Cardiac septum (tissue), 1 donor: ENCODE data around the gene MTHFD1L. TPM values are rescaled to one million over a fixed set of nuclear protein-coding genes. Genes with fewer than 3 reads are reported as not detected.

Experiments used
- DNase-seq: peaks from one replicate; pipeline ENCODE4 v3.0.0-alpha.2; 2020; ENCODE audit warnings: low spot score
- intact Hi-C: fragments of 100-400 bp; cut with DNase I; formaldehyde crosslinking; loops from one replicate; pipeline ENCODE4 v1.14.0; 2022
- total RNA-seq: library from RNA; stranded (reverse); fragmentation: NEBNext Ultra II Directional; extraction: Animal tissue kit (Norgen Biotek cat#: 25700); gene quantifications from one replicate; pipeline ENCODE4 v1.2.1, GENCODE V29; 2021
- donor health status: DM: no; HTN: no; CAD: no.

The MTHFD1L gene
- total RNA-seq, 1 donor from 2014 or later, result 5.3 TPM

DNA sequence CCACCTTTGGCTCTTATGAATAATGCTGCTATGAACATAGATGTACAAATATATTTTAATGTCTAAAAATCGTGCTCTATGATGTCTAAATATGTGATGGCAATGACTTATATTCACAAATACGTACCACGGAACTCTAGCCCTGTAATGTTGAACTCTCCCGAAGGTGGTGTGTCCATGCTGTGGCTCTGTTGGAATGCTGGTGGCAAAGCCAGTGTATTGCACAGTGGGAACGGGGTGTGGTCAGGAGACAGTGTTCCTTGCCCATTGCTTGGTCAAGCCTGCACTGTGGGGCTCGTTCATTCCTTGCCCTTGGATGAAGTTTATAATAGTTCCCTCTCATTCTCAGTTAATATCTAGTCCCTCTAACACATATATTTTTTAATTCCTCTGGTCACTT is 109.6 kb downstream of the MTHFD1L start:
- DNase-seq, result no peak
- intact Hi-C loops, result no loop called here

DNA sequence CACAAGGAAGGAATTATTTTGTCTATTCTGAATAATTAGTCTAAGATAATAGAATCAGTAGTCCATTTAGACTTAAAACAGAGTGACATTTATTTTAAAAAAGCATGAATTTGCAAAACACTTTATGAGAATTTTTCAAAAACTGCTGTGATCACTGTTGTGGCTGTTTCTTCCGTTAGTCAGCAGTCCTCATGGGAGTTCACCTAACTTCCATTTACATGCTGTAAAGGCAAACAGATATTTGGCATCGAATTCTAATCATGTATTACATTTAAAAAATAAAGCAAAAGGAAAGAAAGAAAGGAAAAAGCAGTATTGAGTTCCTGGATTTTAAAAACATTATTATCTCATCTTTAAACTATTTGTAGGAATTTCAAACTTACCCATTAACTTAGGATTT is 111.8 kb downstream of the MTHFD1L start:
- intact Hi-C loops, result no loop called here

GRCh38 chr6:150978624-150979023 is 113.1 kb downstream of the MTHFD1L start:
- DNase-seq, result no peak
- intact Hi-C loops, result no loop called here

More for the DNA sequence above, 111.8 kb downstream of the MTHFD1L start:
- DNase-seq, result no peak

DNA sequence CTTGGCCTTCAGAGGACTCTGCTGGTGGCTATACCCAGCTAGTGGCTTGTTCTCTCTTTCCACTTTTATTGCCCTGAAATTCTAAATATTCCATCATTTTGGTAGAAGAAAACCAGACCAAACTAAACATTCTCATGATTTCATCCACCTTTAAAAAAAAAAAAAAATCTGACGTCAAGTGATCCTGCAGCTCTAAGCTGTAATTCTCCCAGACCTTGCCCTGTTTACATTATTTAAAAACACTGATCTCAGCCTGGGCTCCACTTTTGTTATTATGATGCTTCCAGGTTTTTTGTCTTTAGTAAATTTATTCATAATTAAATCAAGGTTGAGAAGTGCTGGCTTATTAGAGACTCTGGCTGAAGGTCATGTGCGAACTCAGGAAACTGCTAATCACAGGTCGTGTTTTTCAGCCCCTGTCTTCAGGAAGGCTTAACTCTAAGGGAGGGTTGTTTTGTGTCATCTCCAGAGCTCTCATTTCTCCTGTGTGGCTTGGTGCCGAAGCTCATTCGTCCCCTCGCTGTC is 114.4 kb downstream of the MTHFD1L start:
- intact Hi-C loops, result no loop called here
- DNase-seq, result no peak

GRCh38 chr6:150981095-150981494 is 115.6 kb downstream of the MTHFD1L start:
- no peak for DNase-seq

DNA sequence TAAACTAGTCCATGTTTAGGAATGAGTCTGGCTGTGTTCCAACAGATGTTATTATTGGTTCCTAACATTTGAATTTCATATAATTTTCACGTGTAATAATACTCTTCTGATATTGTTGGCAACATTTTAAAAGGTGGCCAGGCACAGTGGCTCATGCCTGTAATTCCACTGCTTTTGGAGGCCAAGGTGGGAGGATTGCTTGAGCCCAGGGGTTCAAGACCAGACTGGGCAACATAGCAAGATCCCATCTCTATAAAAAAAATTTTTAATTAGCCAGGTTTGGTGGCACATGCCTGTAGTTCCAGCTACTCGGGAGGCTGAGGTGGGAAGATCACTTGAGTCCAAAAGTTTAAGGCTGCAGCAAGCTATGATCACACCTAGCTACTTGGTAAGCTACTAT is 116.2 kb downstream of the MTHFD1L start:
- intact Hi-C loops, result no loop called here
- no peak for DNase-seq

More at GRCh38 chr6:150981095-150981494, 115.6 kb downstream of the MTHFD1L start:
- intact Hi-C loops, result no loop called here

DNA sequence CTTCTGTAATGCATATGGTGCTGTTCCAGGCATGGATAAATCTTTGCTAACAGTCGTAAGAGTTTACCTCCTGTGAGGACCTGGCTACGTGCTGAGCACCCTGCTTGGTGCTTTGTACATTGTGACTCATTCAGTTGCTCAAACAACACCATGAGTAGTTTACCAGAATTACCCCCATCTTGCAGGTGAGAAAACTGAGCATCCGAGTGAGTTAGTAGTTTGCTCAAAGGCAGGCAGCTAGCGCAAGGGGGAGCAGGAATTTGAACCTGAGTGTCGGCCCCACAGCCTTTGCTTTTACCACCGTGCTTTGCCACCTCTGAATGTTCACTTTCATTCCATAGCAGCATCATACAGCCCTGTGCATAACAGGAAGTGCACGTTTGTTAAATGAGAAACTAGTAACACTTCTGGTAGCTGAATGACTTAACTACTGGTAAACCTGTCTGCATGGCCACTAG is 121.9 kb downstream of the MTHFD1L start:
- intact Hi-C loops, result no loop called here
- no peak for DNase-seq

GRCh38 chr6:150987855-150988464 is 122.5 kb downstream of the MTHFD1L start:
- intact Hi-C loops, result no loop called here
- no peak for DNase-seq

GRCh38 chr6:150991487-150991886 is 126.0 kb downstream of the MTHFD1L start:
- intact Hi-C loops, result no loop called here
- no peak for DNase-seq

GRCh38 chr6:150992262-150992661 is 126.8 kb downstream of the MTHFD1L start:
- intact Hi-C loops, result no loop called here
- DNase-seq, result no peak

DNA sequence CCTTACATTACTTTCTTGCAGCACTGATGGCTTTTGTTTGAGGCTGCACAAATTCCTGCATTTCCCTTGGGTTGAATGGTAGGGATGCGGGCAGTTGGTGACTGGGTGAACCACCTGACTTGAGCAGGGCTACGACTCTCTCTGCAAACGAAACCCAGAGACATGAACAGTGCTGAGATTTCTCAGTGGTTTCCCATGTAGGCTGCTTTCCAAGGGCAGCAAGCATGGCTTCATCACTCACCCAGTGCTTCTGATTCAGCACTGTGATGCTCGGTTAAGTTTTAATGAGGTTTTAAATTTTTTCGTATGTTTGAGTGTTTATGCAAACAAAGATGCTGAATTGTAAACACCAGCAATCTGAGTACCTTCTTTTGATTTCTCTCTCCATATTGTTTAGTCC is 127.2 kb downstream of the MTHFD1L start:
- DNase-seq, result no peak
- intact Hi-C loops, result no loop called here

GRCh38 chr6:150993253-150993652 is 127.8 kb downstream of the MTHFD1L start:
- intact Hi-C loops, result no loop called here
- no peak for DNase-seq

DNA sequence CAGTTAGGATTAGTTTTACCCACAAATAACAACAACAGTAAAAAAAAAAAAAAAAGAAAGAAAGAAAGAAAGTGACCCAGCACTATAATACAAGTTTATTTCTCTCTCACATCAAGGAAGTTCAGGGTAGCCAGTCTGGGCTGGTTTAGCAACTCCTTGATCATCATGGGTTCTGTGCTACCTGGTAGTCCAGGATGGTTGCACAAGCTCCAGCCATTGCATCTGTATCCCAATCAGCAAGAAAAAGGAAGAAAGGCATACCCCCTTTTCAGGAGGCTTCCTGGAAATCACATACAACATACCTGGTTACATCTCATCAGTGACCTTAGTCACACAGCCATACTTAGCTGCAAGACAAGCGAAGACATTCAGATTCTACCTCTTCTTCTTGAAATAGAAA is 128.5 kb downstream of the MTHFD1L start:
- intact Hi-C loops, result no loop called here
- DNase-seq, result no peak

DNA sequence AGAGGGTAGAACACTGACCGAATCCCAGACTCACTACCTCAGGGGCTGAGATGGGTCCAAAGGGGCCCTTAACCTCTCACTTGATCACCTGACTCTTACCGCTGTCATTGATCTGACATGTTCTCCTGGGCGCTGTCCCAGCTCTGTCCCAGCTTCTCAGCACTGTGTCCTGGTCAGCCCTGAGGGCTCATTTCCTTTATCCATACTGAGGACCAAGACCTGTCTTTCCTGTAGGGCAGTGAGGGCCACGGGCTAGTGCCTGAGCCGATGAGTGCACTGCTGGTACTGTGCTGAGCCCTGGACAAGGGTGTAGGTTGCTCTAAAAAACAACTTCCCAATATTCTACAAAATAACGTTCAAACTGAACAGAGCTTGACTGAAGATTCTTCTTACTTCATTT is 131.5 kb downstream of the MTHFD1L start:
- intact Hi-C loops, result no loop called here
- DNase-seq, result no peak

- intact Hi-C loops, result no loop called here
- no peak for DNase-seq
Measured at GRCh38 chr6:150999107-150999506, 133.6 kb downstream of the MTHFD1L start.

DNA sequence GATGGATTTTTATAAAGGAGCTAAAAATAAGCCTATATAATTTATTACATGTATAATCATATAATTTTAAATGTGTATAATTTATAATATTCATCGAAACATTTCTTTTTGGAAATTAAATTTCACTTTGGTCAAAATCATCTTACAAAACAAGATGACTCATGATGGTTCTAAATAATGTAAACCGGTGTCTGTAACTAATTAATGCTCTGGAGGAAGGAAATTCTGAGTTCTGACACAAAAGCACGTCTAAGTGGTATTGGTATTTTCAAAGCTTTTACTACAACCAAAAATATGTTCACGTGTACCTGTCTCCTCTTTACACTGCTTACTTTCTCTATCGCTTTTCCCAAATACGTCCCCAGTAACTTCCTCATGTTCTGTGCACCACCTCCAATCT is 134.1 kb downstream of the MTHFD1L start:
- no peak for DNase-seq
- intact Hi-C loops, result no loop called here

- DNase-seq, result no peak
- intact Hi-C loops, result no loop called here
Measured at GRCh38 chr6:151001387-151002056, 136.0 kb downstream of the MTHFD1L start.

DNA sequence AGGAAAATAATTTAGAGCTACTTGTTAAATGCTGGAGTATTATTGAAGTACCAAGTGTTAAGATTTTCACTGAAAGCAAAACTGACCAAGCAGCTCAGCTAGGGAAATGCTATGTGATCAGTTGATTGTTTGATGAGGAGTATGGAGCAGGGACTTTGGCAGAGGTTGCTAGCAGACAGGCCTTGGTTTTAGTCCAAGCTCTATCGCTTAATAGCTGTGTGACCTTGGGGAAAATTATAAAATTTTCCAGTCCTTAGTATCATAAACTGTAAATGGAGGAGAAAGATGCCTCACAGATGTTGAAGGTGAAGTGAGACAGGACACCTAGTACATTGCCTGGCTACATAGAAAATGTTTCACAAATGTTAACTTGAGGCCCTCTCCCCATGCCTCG is 136.6 kb downstream of the MTHFD1L start:
- no peak for DNase-seq
- intact Hi-C loops, result no loop called here

- intact Hi-C loops, result no loop called here
Measured at GRCh38 chr6:151002491-151002935, 137.0 kb downstream of the MTHFD1L start.

GRCh38 chr6:151004383-151005024 is 139.0 kb downstream of the MTHFD1L start:
- no peak for DNase-seq
- intact Hi-C loops, result no loop called here

More at GRCh38 chr6:151002491-151002935, 137.0 kb downstream of the MTHFD1L start:
- no peak for DNase-seq

DNA sequence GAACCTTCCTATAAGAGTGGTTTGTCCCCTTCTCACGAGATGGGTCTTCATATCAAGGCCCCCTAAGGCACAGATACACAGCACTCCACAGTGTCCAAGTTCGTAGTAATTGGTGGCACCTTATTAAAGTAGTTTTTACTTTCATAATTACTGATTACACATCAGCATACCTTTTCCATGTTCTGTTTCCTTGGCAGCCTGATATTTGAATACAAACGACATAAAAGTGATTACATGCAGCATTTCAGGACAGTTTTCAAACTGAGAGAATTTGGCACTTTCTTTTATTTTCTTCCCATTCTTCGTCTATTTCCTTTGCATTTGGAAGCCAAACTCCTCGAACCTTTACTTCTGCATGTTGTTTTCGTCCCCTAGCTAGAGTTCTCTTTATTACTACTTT is 139.7 kb downstream of the MTHFD1L start:
- no peak for DNase-seq
- intact Hi-C loops, result no loop called here
